SK-N-SH (cell line): ENCODE data around the gene TMEM131L. TPM values are rescaled to one million over a fixed set of nuclear protein-coding genes. Genes with fewer than 3 reads are reported as not detected.

Experiments
- CTCF ChIA-PET: fragments of 300-600, 350-600 bp; formaldehyde crosslinking; extraction: SDS; loops from one replicate; lab custom pipeline; 2021; lab: Yijun Ruan, JAX
- POLR2A ChIA-PET: fragments of 350-600 bp; sonication (Branson Sonifier 250); formaldehyde crosslinking; extraction: SDS; loops from one replicate; lab custom pipeline; 2020; ENCODE audit warnings: antibody characterized with exemption, inconsistent platforms; lab: Yijun Ruan, JAX
- DNase-seq: peaks from one replicate; pipeline ENCODE4 v3.0.0; 2012
- H2AFZ ChIP-seq: fragments of 200-600 bp; sonication (generic); 2 replicates; pipeline ENCODE4 v1.8.1; 2016; ENCODE audit warnings: antibody characterized with exemption, mild to moderate bottlenecking, low read depth
- H3F3A ChIP-seq: fragments of 200-600 bp; sonication (generic); replicated peaks from 2 replicates; pipeline ENCODE3; 2016; ENCODE audit warnings: antibody characterized with exemption, mild to moderate bottlenecking; ENCODE audit not compliant: insufficient read depth
- H3K27ac ChIP-seq, 2 experiments: fragments of 200-500 bp in 1 of 2; fragments of 200-600 bp in 1 of 2; sonication (Bioruptor generic) in 1 of 2; sonication (generic), shearing (Covaris generic) in 1 of 2; 2 replicates each; pipeline versions ENCODE4 v1.5.1 to v1.6.1; 2014 to 2016; ENCODE audit warnings: low read depth in 2 of 2, inconsistent platforms in 1 of 2, low read length in 1 of 2, mild to moderate bottlenecking in 1 of 2, mixed read lengths in 1 of 2
- H3K27me3 ChIP-seq: fragments of 200-600 bp; sonication (generic), shearing (Covaris generic); 2 replicates; pipeline ENCODE4 v1.6.1; 2016; ENCODE audit warnings: mixed run types; ENCODE audit not compliant: insufficient read depth
- H3K36me3 ChIP-seq, 2 experiments: fragments of 200-500 bp in 1 of 2; fragments of 200-600 bp in 1 of 2; sonication (Bioruptor generic) in 1 of 2; sonication (generic) in 1 of 2; replicated peaks in 1 of 2; 2 replicates each; pipeline versions ENCODE3 to v1.5.1; 2014 to 2016; ENCODE audit warnings: low read length in 1 of 2, mild to moderate bottlenecking in 1 of 2; ENCODE audit not compliant: insufficient read depth in 2 of 2, control insufficient read depth in 1 of 2
- H3K4me1 ChIP-seq, 2 experiments: fragments of 200-500 bp in 1 of 2; fragments of 200-600 bp in 1 of 2; sonication (Bioruptor generic) in 1 of 2; sonication (generic), shearing (Covaris generic) in 1 of 2; 2 replicates each; pipeline versions ENCODE4 v1.5.1 to v1.6.1; 2014 to 2016; ENCODE audit warnings: low read depth in 1 of 2, low read length in 1 of 2, mixed run types in 1 of 2; ENCODE audit not compliant: insufficient read depth in 2 of 2, control insufficient read depth in 1 of 2
- H3K4me2 ChIP-seq: fragments of 200-600 bp; sonication (generic), shearing (Covaris generic); 2 replicates; pipeline ENCODE4 v1.6.1; 2017; ENCODE audit warnings: mixed run types
- H3K4me3 ChIP-seq, 2 experiments: fragments of 200-500 bp in 1 of 2; fragments of 200-600 bp in 1 of 2; sonication (Bioruptor generic) in 1 of 2; sonication (generic), shearing (Covaris generic) in 1 of 2; 2 replicates each; pipeline versions ENCODE4 v1.5.1 to v1.8.1; 2014 to 2016; ENCODE audit warnings: low read depth in 2 of 2, inconsistent platforms in 1 of 2, low read length in 1 of 2, mild to moderate bottlenecking in 1 of 2, mixed read lengths in 1 of 2, moderate library complexity in 1 of 2
- H3K79me2 ChIP-seq: fragments of 200-600 bp; sonication (generic); 2 replicates; pipeline ENCODE4 v1.8.1; 2017; ENCODE audit warnings: mild to moderate bottlenecking; ENCODE audit not compliant: insufficient read depth
- H3K9ac ChIP-seq: fragments of 200-600 bp; sonication (generic); 2 replicates; pipeline ENCODE4 v1.6.1; 2017; ENCODE audit warnings: mixed run types
- H3K9me2 ChIP-seq: fragments of 200-600 bp; sonication (generic); 2 replicates; pipeline ENCODE4 v1.6.1; 2017; ENCODE audit warnings: mixed run types
- H3K9me3 ChIP-seq: fragments of 200-600 bp; sonication (generic); 2 replicates; pipeline ENCODE4 v1.6.1; 2017; ENCODE audit warnings: mixed run types, mild to moderate bottlenecking, moderate library complexity
- H4K20me1 ChIP-seq: fragments of 200-600 bp; sonication (generic); 2 replicates; pipeline ENCODE4 v1.6.1; 2017; ENCODE audit warnings: mild to moderate bottlenecking, mixed run types; ENCODE audit not compliant: insufficient read depth
- CHD2 ChIP-seq: fragments of 150-350 bp; IDR thresholded peaks from 2 replicates; pipeline ENCODE4 v1.6.1; 2018; ENCODE audit warnings: low read length; ENCODE audit not compliant: partially characterized antibody
- ELF1 ChIP-seq: IDR thresholded peaks from 2 replicates; pipeline ENCODE4 v1.4.0; 2012
- FOSL2 ChIP-seq: IDR thresholded peaks from 2 replicates; pipeline ENCODE4 v1.4.0; 2012; ENCODE audit warnings: low read depth, mild to moderate bottlenecking, moderate library complexity, borderline replicate concordance
- FOXM1 ChIP-seq: IDR thresholded peaks from 2 replicates; pipeline ENCODE4 v1.4.0; 2012; ENCODE audit warnings: low read depth, mild to moderate bottlenecking
- MAX ChIP-seq: IDR thresholded peaks from 2 replicates; pipeline ENCODE4 v1.4.0; 2012; ENCODE audit warnings: low read depth
- MEF2A ChIP-seq: IDR thresholded peaks from 2 replicates; pipeline ENCODE4 v1.4.0; 2012; ENCODE audit warnings: low read depth, borderline replicate concordance
- NFIC ChIP-seq: IDR thresholded peaks from 2 replicates; pipeline ENCODE4 v1.4.0; 2012; ENCODE audit warnings: borderline replicate concordance
- PBX3 ChIP-seq: IDR thresholded peaks from 2 replicates; pipeline ENCODE4; 2012
- RAD21 ChIP-seq: IDR thresholded peaks from 2 replicates; pipeline ENCODE4 v1.6.1; 2012; ENCODE audit warnings: mild to moderate bottlenecking, low read length
- RXRA ChIP-seq: IDR thresholded peaks from 2 replicates; pipeline ENCODE4 v1.4.0; 2012; ENCODE audit warnings: low read depth, mild to moderate bottlenecking, borderline replicate concordance
- TEAD4 ChIP-seq: IDR thresholded peaks from 2 replicates; pipeline ENCODE4 v1.4.0; 2012; ENCODE audit warnings: mild to moderate bottlenecking, borderline replicate concordance; ENCODE audit not compliant: insufficient read depth
- WGBS: methylation state at CpG from one replicate; pipeline ENCODE4 v1.1.6; 2017; ENCODE audit warnings: low lambda C conversion rate; 5-methylcytosine and 5-hydroxymethylcytosine counted together
- polyA plus RNA-seq, 3 experiments: library from polyadenylated mRNA; depleted of rRNA; stranded (reverse); fragments of >200 nt; gene quantifications; 2 replicates each; pipeline ENCODE4 v1.2.3, GENCODE V29; 2012
- TF ChIP-seq, protein P1 (sequence below): IDR thresholded peaks from 2 replicates; pipeline ENCODE4 v1.4.0; 2012; ENCODE audit warnings: low read depth, borderline replicate concordance
- TF ChIP-seq, protein P2 (sequence below): IDR thresholded peaks from 2 replicates; pipeline ENCODE4 v1.4.0; 2012; ENCODE audit warnings: low read depth, borderline replicate concordance

Gene TMEM131L
- polyA plus RNA-seq, 1 of the 3 experiments (the other 2 are of a cell fraction) = 6.2 TPM

DNA sequence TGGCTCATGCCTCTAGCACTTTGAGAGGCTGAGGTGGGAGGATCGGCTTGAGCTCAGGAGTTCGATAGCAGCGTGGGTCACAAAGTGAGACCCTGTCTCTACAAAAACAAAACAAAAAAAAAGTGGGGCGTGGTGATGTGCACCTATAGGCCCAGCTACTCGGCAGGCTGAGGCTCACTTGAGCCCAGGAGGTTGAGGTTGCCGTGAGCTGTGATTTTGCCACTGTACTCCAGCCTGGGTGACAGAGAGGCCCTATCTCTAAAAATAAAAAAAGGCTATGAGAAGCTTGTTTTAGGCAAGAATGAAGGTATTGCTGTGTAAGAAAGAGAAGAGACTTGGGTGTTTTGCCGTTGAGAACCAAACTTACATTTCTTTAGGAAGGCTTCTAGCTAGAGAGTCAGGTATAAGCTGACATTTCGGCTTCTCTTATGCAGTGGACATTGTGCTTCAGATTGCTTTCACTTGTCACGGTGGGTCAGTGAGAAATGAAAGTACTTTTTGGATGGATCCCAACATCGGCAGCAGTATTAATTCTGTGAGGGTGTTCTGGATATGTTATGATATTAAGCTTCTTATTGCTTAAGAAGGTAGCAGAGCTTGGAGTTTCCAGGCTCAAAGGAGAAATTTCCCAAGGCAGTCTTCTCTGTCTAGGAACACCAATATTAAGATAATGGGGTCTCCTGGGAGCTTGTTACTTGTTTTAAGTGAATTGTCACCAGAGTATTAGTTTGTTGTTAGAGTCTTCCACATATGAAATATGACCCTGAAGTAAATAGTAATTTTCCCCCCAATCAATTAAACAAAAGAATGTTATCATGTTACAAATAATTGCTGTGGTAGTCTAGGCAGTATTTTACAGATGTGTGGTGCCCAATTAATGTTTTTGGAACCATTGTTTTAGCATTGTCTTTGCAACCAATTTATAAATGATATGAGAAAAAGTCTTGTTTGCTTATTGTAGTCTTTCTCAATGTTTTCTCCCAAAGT is 17.6 kb downstream of the TMEM131L start:
- CTCF ChIA-PET = interaction anchor here (0.9 to 1.4 kb wide), 2 partner anchors 124 to 140 kb away, joined by 3 to 4 read pairs; no protein-coding TSS in a partner anchor
- TF ChIP-seq MAX (no peak), ELF1 (no peak), TEAD4 (no peak), MEF2A (no peak), CHD2 (no peak), FOXM1 (no peak)
- TF ChIP-seq, protein P1, sequence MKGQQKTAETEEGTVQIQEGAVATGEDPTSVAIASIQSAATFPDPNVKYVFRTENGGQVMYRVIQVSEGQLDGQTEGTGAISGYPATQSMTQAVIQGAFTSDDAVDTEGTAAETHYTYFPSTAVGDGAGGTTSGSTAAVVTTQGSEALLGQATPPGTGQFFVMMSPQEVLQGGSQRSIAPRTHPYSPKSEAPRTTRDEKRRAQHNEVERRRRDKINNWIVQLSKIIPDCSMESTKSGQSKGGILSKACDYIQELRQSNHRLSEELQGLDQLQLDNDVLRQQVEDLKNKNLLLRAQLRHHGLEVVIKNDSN = no peak
- Histone ChIP-seq H3F3A (peaks cover 11% of the 10 kb centered on the region), H3K9me2 (no peaks in the 10 kb centered on the region), H3K4me2 (peak overlapping the region; percentile 56), H3K27me3 (no peaks in the 10 kb centered on the region), H2AFZ (peak overlapping the region; percentile 29; the same call in 1 of the 2 replicates), H3K27ac (no peak overlapping the region), H3K4me3 (peak overlapping the region in 1 of 2 experiments; percentile 35; a peak in 2 of 4 replicates), H3K9ac (no peak overlapping the region; the same call in 1 of the 2 replicates), H3K9me3 (no peaks in the 10 kb centered on the region), H3K36me3 (peaks cover 0 to 6% of the 10 kb centered on the region in 2 experiments), H3K4me1 (peaks cover 2 to 31% of the 10 kb centered on the region in 2 experiments; a peak in 3 of 4 replicates), H4K20me1 (no peaks in the 10 kb centered on the region), H3K79me2 (peaks cover 9% of the 10 kb centered on the region; the same call in 1 of the 2 replicates)
- POLR2A ChIA-PET = no interaction called here
- DNase-seq = no peak
- WGBS = 82% methylated on average over 10 of the region's 10 CpGs

GRCh38 chr4:153485359-153485758 is 19.2 kb downstream of the TMEM131L start:
- H3K4me2 ChIP-seq = no peak overlapping the region
- no peaks in the 10 kb centered on the region for H3K27me3 ChIP-seq
- no peaks in the 10 kb centered on the region for H4K20me1 ChIP-seq
- no peaks in the 10 kb centered on the region for H3K9me2 ChIP-seq
- peaks cover 11% of the 10 kb centered on the region for H3F3A ChIP-seq
- H3K4me1 ChIP-seq = peaks cover 0 to 45% of the 10 kb centered on the region in 2 experiments; a peak in 3 of 4 replicates
- no peak overlapping the region for H3K9ac ChIP-seq
- no peaks in the 10 kb centered on the region for H3K9me3 ChIP-seq
- H3K27ac ChIP-seq = peak overlapping the region in 1 of 2 experiments; percentile 71; a peak in 2 of 4 replicates
- no peak for DNase-seq
- WGBS = 88% methylated on average over 2 of the region's 2 CpGs
- TF ChIP-seq, protein P1 = no peak
- TF ChIP-seq RXRA (no peak), MEF2A (no peak), NFIC (no peak), RAD21 (no peak), FOSL2 (no peak), PBX3 (no peak), ELF1 (no peak)
- TF ChIP-seq, protein P2, sequence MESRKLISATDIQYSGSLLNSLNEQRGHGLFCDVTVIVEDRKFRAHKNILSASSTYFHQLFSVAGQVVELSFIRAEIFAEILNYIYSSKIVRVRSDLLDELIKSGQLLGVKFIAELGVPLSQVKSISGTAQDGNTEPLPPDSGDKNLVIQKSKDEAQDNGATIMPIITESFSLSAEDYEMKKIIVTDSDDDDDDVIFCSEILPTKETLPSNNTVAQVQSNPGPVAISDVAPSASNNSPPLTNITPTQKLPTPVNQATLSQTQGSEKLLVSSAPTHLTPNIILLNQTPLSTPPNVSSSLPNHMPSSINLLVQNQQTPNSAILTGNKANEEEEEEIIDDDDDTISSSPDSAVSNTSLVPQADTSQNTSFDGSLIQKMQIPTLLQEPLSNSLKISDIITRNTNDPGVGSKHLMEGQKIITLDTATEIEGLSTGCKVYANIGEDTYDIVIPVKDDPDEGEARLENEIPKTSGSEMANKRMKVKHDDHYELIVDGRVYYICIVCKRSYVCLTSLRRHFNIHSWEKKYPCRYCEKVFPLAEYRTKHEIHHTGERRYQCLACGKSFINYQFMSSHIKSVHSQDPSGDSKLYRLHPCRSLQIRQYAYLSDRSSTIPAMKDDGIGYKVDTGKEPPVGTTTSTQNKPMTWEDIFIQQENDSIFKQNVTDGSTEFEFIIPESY = no peak
- TF ChIP-seq, all 33 proteins: peak for 0
- Histone ChIP-seq H3K79me2 (peaks cover 5% of the 10 kb centered on the region; the same call in 1 of the 2 replicates), H2AFZ (no peak overlapping the region), H3K36me3 (no peaks in the 10 kb centered on the region), H3K4me3 (no peak overlapping the region)
- ChIA-PET CTCF (no interaction called here), POLR2A (no interaction called here)
